CD8-positive, alpha-beta memory T cell (primary cell): Measurements from ENCODE around the gene MACROD2. TPM values are rescaled to one million over a fixed set of nuclear protein-coding genes. Genes with fewer than 3 reads are reported as not detected.

Source experiments
- CTCF ChIA-PET: fragments of 350-600 bp; sonication (Branson Sonifier 250); formaldehyde crosslinking; loops from one replicate; lab custom pipeline; 2021; ENCODE audit warnings: antibody characterized with exemption; lab: Charles Lee
- POLR2A ChIA-PET: fragments of 350-600 bp; sonication (Branson Sonifier 250); formaldehyde crosslinking; loops from one replicate; lab custom pipeline; 2021; ENCODE audit warnings: antibody characterized with exemption; lab: Charles Lee
- DNase-seq, 5 donors: peaks; one replicate each; pipeline versions ENCODE4 v3.0.0 to v3.0.0-alpha.2; 2020 to 2022; ENCODE audit warnings: mixed read lengths in 1 of 5
- H3K27ac ChIP-seq: one replicate; pipeline ENCODE4 v1.7.0; 2013; ENCODE audit warnings: low read depth, mild to moderate bottlenecking, low read length, moderate library complexity
- H3K27me3 ChIP-seq: 2 replicates; pipeline ENCODE4 v1.7.0; 2013; ENCODE audit warnings: low read length, mild to moderate bottlenecking; ENCODE audit not compliant: insufficient read depth, poor library complexity, severe bottlenecking
- H3K36me3 ChIP-seq: 2 replicates; pipeline ENCODE4 v1.7.0; 2013; ENCODE audit warnings: mild to moderate bottlenecking, low read length, moderate library complexity; ENCODE audit not compliant: insufficient read depth
- H3K4me1 ChIP-seq: 2 replicates; pipeline ENCODE4 v1.7.0; 2013; ENCODE audit warnings: mild to moderate bottlenecking, low read length, moderate library complexity; ENCODE audit not compliant: insufficient read depth
- H3K4me3 ChIP-seq: 2 replicates; pipeline ENCODE4 v1.7.0; 2013; ENCODE audit warnings: mild to moderate bottlenecking, low read length
- H3K9me3 ChIP-seq: 2 replicates; pipeline ENCODE4 v1.7.0; 2013; ENCODE audit warnings: mild to moderate bottlenecking, low read length
- H3K27ac Mint-ChIP-seq, 8 donors: one replicate each; pipeline ENCODE4 v1.8.0; 2020 to 2021; ENCODE audit warnings: mixed read lengths in 8 of 8, mild to moderate bottlenecking in 6 of 8, inconsistent platforms in 3 of 8, moderate library complexity in 3 of 8
- H3K27me3 Mint-ChIP-seq, 2 donors: one replicate each; pipeline ENCODE4 v1.8.0; 2020 to 2021; ENCODE audit warnings: mixed read lengths in 2 of 2, mild to moderate bottlenecking in 1 of 2, moderate library complexity in 1 of 2
- H3K36me3 Mint-ChIP-seq, 3 donors: one replicate each; pipeline ENCODE4 v1.8.0; 2020 to 2021; ENCODE audit warnings: mixed read lengths in 3 of 3, inconsistent platforms in 1 of 3, mild to moderate bottlenecking in 1 of 3
- H3K4me1 Mint-ChIP-seq, 3 donors: one replicate each; pipeline ENCODE4 v1.8.0; 2020 to 2021; ENCODE audit warnings: mixed read lengths in 3 of 3, inconsistent platforms in 1 of 3, mild to moderate bottlenecking in 1 of 3
- H3K4me3 Mint-ChIP-seq, 7 donors: one replicate each; pipeline ENCODE4 v1.8.0; 2020 to 2021; ENCODE audit warnings: mixed read lengths in 7 of 7, mild to moderate bottlenecking in 6 of 7, moderate library complexity in 4 of 7, inconsistent platforms in 2 of 7
- H3K9me3 Mint-ChIP-seq, 5 donors: one replicate each; pipeline ENCODE4 v1.8.0; 2020 to 2022; ENCODE audit warnings: mixed read lengths in 5 of 5, mild to moderate bottlenecking in 3 of 5, moderate library complexity in 2 of 5, inconsistent platforms in 1 of 5
- polyA plus RNA-seq: library from polyadenylated mRNA; unstranded; fragments of 300-500 nt; fragmentation: Illumina TruSeq; gene quantifications from one replicate; pipeline ENCODE4 v1.2.3, GENCODE V29; 2021
- total RNA-seq, 2 experiments: library from RNA; stranded (reverse); gene quantifications; one replicate each; pipeline ENCODE4 v1.2.3, GENCODE V29; 2021

The MACROD2 gene
- total and polyA plus RNA-seq, 3 experiments from 2014 or later: not detected

- H3K27ac Mint-ChIP-seq: no peak overlapping the region
- Histone ChIP-seq H3K27ac (no peak overlapping the region), H3K27me3 (no peaks in the 10 kb centered on the region), H3K9me3 (no peaks in the 10 kb centered on the region), H3K36me3 (no peaks in the 10 kb centered on the region), H3K4me3 (no peak overlapping the region), H3K4me1 (no peaks in the 10 kb centered on the region)
- H3K4me3 Mint-ChIP-seq: no peak overlapping the region
- H3K9me3 Mint-ChIP-seq: peaks cover 9 to 32% (median 10%) of the 10 kb centered on the region in 5 donors
- H3K4me1 Mint-ChIP-seq: no peaks in the 10 kb centered on the region
- DNase-seq: no peak
- POLR2A ChIA-PET: no interaction called here
- H3K27me3 Mint-ChIP-seq: no peaks in the 10 kb centered on the region
- H3K36me3 Mint-ChIP-seq: no peaks in the 10 kb centered on the region
- CTCF ChIA-PET: no interaction called here
These were observed 936.7 kb downstream of the MACROD2 start for GRCh38 chr20:14932040-14932439.

- H3K9me3 ChIP-seq: no peaks in the 10 kb centered on the region
- POLR2A ChIA-PET: no interaction called here
- H3K4me3 ChIP-seq: no peak overlapping the region
- no peak for DNase-seq
- no peaks in the 10 kb centered on the region for H3K4me1 ChIP-seq
- H3K27me3 ChIP-seq: no peaks in the 10 kb centered on the region
- Mint-ChIP-seq H3K4me3 (no peak overlapping the region), H3K36me3 (no peaks in the 10 kb centered on the region), H3K4me1 (no peaks in the 10 kb centered on the region), H3K27me3 (no peaks in the 10 kb centered on the region), H3K9me3 (peaks cover 5 to 39% (median 14%) of the 10 kb centered on the region in 5 donors), H3K27ac (no peak overlapping the region)
- no peaks in the 10 kb centered on the region for H3K36me3 ChIP-seq
- CTCF ChIA-PET: no interaction called here
- no peak overlapping the region for H3K27ac ChIP-seq
These were observed 940.0 kb downstream of the MACROD2 start for GRCh38 chr20:14935285-14935684.

- no peak overlapping the region for H3K4me3 Mint-ChIP-seq
- H3K9me3 Mint-ChIP-seq: peaks cover 11 to 56% (median 18%) of the 10 kb centered on the region in 5 donors
- no peaks in the 10 kb centered on the region for H3K4me1 Mint-ChIP-seq
- Histone ChIP-seq H3K36me3 (no peaks in the 10 kb centered on the region), H3K4me3 (no peak overlapping the region), H3K27ac (no peak overlapping the region), H3K27me3 (no peaks in the 10 kb centered on the region), H3K9me3 (no peaks in the 10 kb centered on the region), H3K4me1 (no peaks in the 10 kb centered on the region)
- ChIA-PET POLR2A (no interaction called here), CTCF (no interaction called here)
- no peak for DNase-seq
- peaks cover 0 to 7% (median 0%) of the 10 kb centered on the region in 3 donors for H3K36me3 Mint-ChIP-seq
- no peak overlapping the region for H3K27ac Mint-ChIP-seq
- H3K27me3 Mint-ChIP-seq: no peaks in the 10 kb centered on the region
These were observed 941.7 kb downstream of the MACROD2 start for GRCh38 chr20:14937021-14937420.

- Mint-ChIP-seq H3K27ac (no peak overlapping the region), H3K4me1 (no peaks in the 10 kb centered on the region), H3K27me3 (no peaks in the 10 kb centered on the region), H3K9me3 (peaks cover 11 to 64% (median 17%) of the 10 kb centered on the region in 5 donors), H3K4me3 (no peak overlapping the region), H3K36me3 (peaks cover 0 to 7% (median 0%) of the 10 kb centered on the region in 3 donors)
- Histone ChIP-seq H3K27ac (no peak overlapping the region), H3K4me3 (no peak overlapping the region), H3K36me3 (no peaks in the 10 kb centered on the region), H3K9me3 (no peaks in the 10 kb centered on the region), H3K27me3 (no peaks in the 10 kb centered on the region), H3K4me1 (no peaks in the 10 kb centered on the region)
- POLR2A ChIA-PET: no interaction called here
- DNase-seq: no peak
- CTCF ChIA-PET: no interaction called here
These were observed 942.5 kb downstream of the MACROD2 start for GRCh38 chr20:14937846-14938245.

- Mint-ChIP-seq H3K27me3 (no peaks in the 10 kb centered on the region), H3K9me3 (peaks cover 1 to 18% (median 8%) of the 10 kb centered on the region in 5 donors), H3K36me3 (no peaks in the 10 kb centered on the region), H3K27ac (no peak overlapping the region), H3K4me3 (no peak overlapping the region), H3K4me1 (no peaks in the 10 kb centered on the region)
- Histone ChIP-seq H3K36me3 (no peaks in the 10 kb centered on the region), H3K4me3 (no peak overlapping the region), H3K27me3 (no peaks in the 10 kb centered on the region), H3K9me3 (no peaks in the 10 kb centered on the region), H3K4me1 (no peaks in the 10 kb centered on the region), H3K27ac (no peak overlapping the region)
- ChIA-PET CTCF (no interaction called here), POLR2A (no interaction called here)
- no peak for DNase-seq
These were observed 952.2 kb downstream of the MACROD2 start for GRCh38 chr20:14947536-14947935.

- H3K27ac ChIP-seq: no peak overlapping the region
- no peak overlapping the region for H3K4me3 ChIP-seq
- H3K27me3 ChIP-seq: no peaks in the 10 kb centered on the region
- no peaks in the 10 kb centered on the region for H3K36me3 Mint-ChIP-seq
- H3K9me3 ChIP-seq: no peaks in the 10 kb centered on the region
- H3K4me3 Mint-ChIP-seq: no peak overlapping the region
- no peaks in the 10 kb centered on the region for H3K36me3 ChIP-seq
- no peak overlapping the region for H3K27ac Mint-ChIP-seq
- peaks cover 1 to 14% (median 8%) of the 10 kb centered on the region in 5 donors for H3K9me3 Mint-ChIP-seq
- H3K27me3 Mint-ChIP-seq: no peaks in the 10 kb centered on the region
- no peak for DNase-seq
- H3K4me1 Mint-ChIP-seq: no peaks in the 10 kb centered on the region
- ChIA-PET POLR2A (no interaction called here), CTCF (no interaction called here)
- H3K4me1 ChIP-seq: no peaks in the 10 kb centered on the region
These were observed 952.6 kb downstream of the MACROD2 start for GRCh38 chr20:14947946-14948345.

- ChIA-PET CTCF (no interaction called here), POLR2A (no interaction called here)
- Histone ChIP-seq H3K27ac (no peak overlapping the region), H3K27me3 (no peaks in the 10 kb centered on the region), H3K36me3 (no peaks in the 10 kb centered on the region), H3K4me3 (no peak overlapping the region), H3K4me1 (no peaks in the 10 kb centered on the region), H3K9me3 (no peaks in the 10 kb centered on the region)
- no peaks in the 10 kb centered on the region for H3K4me1 Mint-ChIP-seq
- peaks cover 1 to 13% (median 8%) of the 10 kb centered on the region in 5 donors for H3K9me3 Mint-ChIP-seq
- no peaks in the 10 kb centered on the region for H3K27me3 Mint-ChIP-seq
- no peak overlapping the region for H3K27ac Mint-ChIP-seq
- H3K36me3 Mint-ChIP-seq: no peaks in the 10 kb centered on the region
- H3K4me3 Mint-ChIP-seq: no peak overlapping the region
- no peak for DNase-seq
These were observed 953.1 kb downstream of the MACROD2 start for GRCh38 chr20:14948416-14948815.

- no peak overlapping the region for H3K27ac ChIP-seq
- H3K36me3 ChIP-seq: no peaks in the 10 kb centered on the region
- ChIA-PET POLR2A (no interaction called here), CTCF (no interaction called here)
- no peaks in the 10 kb centered on the region for H3K27me3 Mint-ChIP-seq
- H3K4me1 ChIP-seq: no peaks in the 10 kb centered on the region
- no peaks in the 10 kb centered on the region for H3K4me1 Mint-ChIP-seq
- no peaks in the 10 kb centered on the region for H3K9me3 ChIP-seq
- H3K9me3 Mint-ChIP-seq: peaks cover 0 to 10% (median 4%) of the 10 kb centered on the region in 5 donors
- no peak overlapping the region for H3K4me3 ChIP-seq
- no peaks in the 10 kb centered on the region for H3K36me3 Mint-ChIP-seq
- H3K27ac Mint-ChIP-seq: no peak overlapping the region
- no peak for DNase-seq
- no peak overlapping the region for H3K4me3 Mint-ChIP-seq
- H3K27me3 ChIP-seq: no peaks in the 10 kb centered on the region
These were observed 955.3 kb downstream of the MACROD2 start for GRCh38 chr20:14950633-14951032.

- Mint-ChIP-seq H3K4me3 (no peak overlapping the region), H3K4me1 (no peaks in the 10 kb centered on the region), H3K27me3 (no peaks in the 10 kb centered on the region), H3K36me3 (no peaks in the 10 kb centered on the region), H3K9me3 (peaks cover 0 to 10% (median 4%) of the 10 kb centered on the region in 5 donors), H3K27ac (no peak overlapping the region)
- CTCF ChIA-PET: no interaction called here
- Histone ChIP-seq H3K4me3 (no peak overlapping the region), H3K27ac (no peak overlapping the region), H3K27me3 (no peaks in the 10 kb centered on the region), H3K4me1 (no peaks in the 10 kb centered on the region), H3K36me3 (no peaks in the 10 kb centered on the region), H3K9me3 (no peaks in the 10 kb centered on the region)
- POLR2A ChIA-PET: no interaction called here
- DNase-seq: no peak
These were observed 955.8 kb downstream of the MACROD2 start for GRCh38 chr20:14951105-14951504.
